Suprapubic skin (tissue), 3 donors: ENCODE results near the gene BANP.

Source experiments
- POLR2A ChIP-seq, 2 donors: fragments of 450-650 bp; IDR thresholded peaks; one replicate each; pipeline ENCODE4 v1.6.1; 2017; ENCODE audit warnings: antibody characterized with exemption in 2 of 2, mild to moderate bottlenecking in 2 of 2, moderate library complexity in 2 of 2
- TF ChIP-seq, protein P1 (sequence below), 2 donors: fragments of 200-600 bp in 1 of 2; fragments of 450-650 bp in 1 of 2; sonication (generic) in 1 of 2; IDR thresholded peaks; one replicate each; pipeline ENCODE4 v1.5.1; 2016 to 2019; ENCODE audit warnings: antibody characterized with exemption in 2 of 2, mild to moderate bottlenecking in 1 of 2, moderate library complexity in 1 of 2

DNA sequence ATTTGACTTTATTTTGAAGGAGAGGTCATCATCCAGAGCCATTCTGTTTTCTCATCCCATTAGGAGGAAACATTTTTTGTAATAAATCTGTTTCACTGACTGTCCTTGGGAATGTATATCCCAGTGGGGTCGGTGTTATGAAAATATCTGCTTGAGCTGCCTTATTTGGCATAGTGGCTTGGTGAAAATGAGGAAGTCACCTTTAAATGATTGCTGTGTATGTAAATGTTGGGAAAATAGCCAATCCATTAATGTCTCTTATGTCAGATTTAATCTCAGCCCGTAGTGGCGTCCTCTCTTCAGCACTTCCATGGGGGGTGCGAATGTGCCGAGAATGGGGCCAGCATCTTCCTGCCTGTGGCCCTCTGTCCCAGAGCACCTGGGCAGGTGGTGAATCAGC is 57.6 kb downstream of the BANP start:
- TF ChIP-seq, protein P1, sequence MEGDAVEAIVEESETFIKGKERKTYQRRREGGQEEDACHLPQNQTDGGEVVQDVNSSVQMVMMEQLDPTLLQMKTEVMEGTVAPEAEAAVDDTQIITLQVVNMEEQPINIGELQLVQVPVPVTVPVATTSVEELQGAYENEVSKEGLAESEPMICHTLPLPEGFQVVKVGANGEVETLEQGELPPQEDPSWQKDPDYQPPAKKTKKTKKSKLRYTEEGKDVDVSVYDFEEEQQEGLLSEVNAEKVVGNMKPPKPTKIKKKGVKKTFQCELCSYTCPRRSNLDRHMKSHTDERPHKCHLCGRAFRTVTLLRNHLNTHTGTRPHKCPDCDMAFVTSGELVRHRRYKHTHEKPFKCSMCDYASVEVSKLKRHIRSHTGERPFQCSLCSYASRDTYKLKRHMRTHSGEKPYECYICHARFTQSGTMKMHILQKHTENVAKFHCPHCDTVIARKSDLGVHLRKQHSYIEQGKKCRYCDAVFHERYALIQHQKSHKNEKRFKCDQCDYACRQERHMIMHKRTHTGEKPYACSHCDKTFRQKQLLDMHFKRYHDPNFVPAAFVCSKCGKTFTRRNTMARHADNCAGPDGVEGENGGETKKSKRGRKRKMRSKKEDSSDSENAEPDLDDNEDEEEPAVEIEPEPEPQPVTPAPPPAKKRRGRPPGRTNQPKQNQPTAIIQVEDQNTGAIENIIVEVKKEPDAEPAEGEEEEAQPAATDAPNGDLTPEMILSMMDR (IDR thresholded peaks at IDR 0.05), result no peak
- no peak for TF ChIP-seq POLR2A (IDR thresholded peaks at IDR 0.05)
